AG04450 (cell line): Measurements from ENCODE around the gene LGALSL. TPM values are rescaled to one million over a fixed set of nuclear protein-coding genes. Genes with fewer than 3 reads are reported as not detected.

Experiments
- CTCF ChIA-PET: fragments of 300-600, 350-600 bp; formaldehyde crosslinking; extraction: SDS; loops from one replicate; lab custom pipeline; 2022; ENCODE audit warnings: antibody characterized with exemption, inconsistent platforms; lab: Charles Lee
- POLR2A ChIA-PET: fragments of 350-600 bp; formaldehyde crosslinking; extraction: SDS; loops from one replicate; lab custom pipeline; 2021; ENCODE audit warnings: antibody characterized with exemption, inconsistent platforms; lab: Yijun Ruan, JAX
- DNase-seq: peaks from one replicate; pipeline ENCODE4 v3.0.0-alpha.2; 2011; ENCODE audit warnings: low read depth, low spot score
- H3K27ac ChIP-seq: one replicate; pipeline ENCODE4 v1.5.1; 2012; ENCODE audit warnings: low read depth, low read length, control low read depth
- H3K27me3 ChIP-seq: one replicate; pipeline ENCODE4 v1.6.0; 2012; ENCODE audit warnings: low read length; ENCODE audit not compliant: control insufficient read depth, insufficient read depth
- H3K4me3 ChIP-seq: 2 replicates; pipeline ENCODE4 v1.5.1; 2011; ENCODE audit warnings: mild to moderate bottlenecking, low read depth, low read length, control low read depth
- H3K9me3 ChIP-seq: 2 replicates; pipeline ENCODE4 v1.5.1; 2012; ENCODE audit warnings: low read length; ENCODE audit not compliant: control insufficient read depth, insufficient read depth
- CTCF ChIP-seq: IDR thresholded peaks from 2 replicates; pipeline ENCODE4 v1.5.1; 2011; ENCODE audit warnings: low read depth, low read length, control low read depth, inconsistent platforms
- polyA plus RNA-seq: library from polyadenylated mRNA; depleted of rRNA; stranded (reverse); fragments of >200 nt; gene quantifications from 2 replicates; pipeline ENCODE4 v1.2.3, GENCODE V29; 2011

The LGALSL gene
- polyA plus RNA-seq, 1 experiment = 0.56 TPM

DNA sequence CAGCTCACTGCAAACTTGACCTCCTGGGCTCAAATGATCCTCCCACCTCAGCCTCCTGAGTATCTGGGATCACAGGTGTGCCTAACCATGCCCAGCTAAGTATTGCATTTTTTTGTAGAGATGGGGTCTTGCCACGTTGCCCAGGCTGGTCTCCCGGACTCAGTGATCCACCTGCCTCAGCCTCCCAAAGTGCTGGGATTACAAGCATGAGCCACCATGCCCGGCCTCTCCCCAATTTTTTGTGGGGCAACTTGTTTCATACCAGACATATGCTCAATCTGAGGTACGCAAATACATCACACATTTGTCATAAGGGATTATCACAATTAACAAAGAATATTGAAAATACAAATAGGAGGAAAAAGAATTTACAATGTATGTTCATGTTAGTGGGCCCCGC lies 27.7 kb downstream of the LGALSL start:
- DNase-seq = no peak
- Histone ChIP-seq H3K4me3 (no peak overlapping the region), H3K27me3 (peaks cover 45% of the 10 kb centered on the region), H3K9me3 (no peaks in the 10 kb centered on the region), H3K27ac (no peak overlapping the region)
- ChIA-PET POLR2A (no interaction called here), CTCF (interaction anchor here (0.9 kb wide), 1 partner anchor 150 kb away, joined by 3 read pairs; no protein-coding TSS in a partner anchor)
- no peak for TF ChIP-seq CTCF

DNA sequence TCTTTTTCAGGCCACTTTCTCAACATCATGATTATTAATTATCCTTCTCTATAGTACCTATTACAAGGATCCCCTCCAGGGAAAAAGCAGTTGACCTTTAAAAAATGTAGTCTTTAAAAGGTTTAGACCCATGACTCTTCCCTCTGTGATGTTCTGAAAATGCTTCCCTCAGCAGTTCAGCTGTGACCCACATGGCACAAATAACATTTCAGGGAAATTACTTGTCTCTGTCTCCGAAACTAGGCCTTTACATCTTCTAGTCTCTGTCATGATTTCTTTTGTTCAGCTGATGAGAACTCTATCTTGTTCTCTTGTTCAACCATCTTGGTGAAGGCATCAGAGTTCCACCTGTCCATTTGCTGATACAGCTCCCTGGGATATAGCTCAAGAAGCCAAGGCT lies 28.3 kb downstream of the LGALSL start:
- CTCF ChIA-PET = no interaction called here
- POLR2A ChIA-PET = no interaction called here
- Histone ChIP-seq H3K4me3 (no peak overlapping the region), H3K27ac (no peak overlapping the region), H3K9me3 (no peaks in the 10 kb centered on the region), H3K27me3 (peaks cover 44% of the 10 kb centered on the region)
- TF ChIP-seq CTCF = no peak
- no peak for DNase-seq

GRCh38 chr2:64482765-64483504 lies 29.0 kb downstream of the LGALSL start:
- H3K9me3 ChIP-seq = no peaks in the 10 kb centered on the region

DNA sequence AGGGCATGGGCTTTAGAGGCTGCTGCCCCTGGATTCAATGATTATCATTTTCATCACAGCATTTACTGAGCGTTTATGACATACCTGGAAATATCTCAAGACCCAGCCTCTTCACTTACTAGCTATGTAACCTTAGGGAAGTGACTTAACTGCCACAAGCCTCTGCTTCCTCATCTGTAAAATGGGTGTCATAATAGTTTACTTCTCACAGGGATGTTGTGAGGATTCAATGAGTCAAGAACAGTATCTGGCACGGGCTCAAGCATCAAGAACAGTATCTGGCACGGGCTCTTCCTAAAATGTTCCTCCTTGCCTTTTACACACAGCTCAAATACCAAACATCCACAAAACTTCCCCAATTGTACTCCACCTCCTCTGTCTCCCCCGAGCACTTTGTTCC lies 31.4 kb downstream of the LGALSL start:
- Histone ChIP-seq H3K27me3 (peaks cover 43% of the 10 kb centered on the region), H3K4me3 (no peak overlapping the region), H3K27ac (no peak overlapping the region), H3K9me3 (no peaks in the 10 kb centered on the region)
- ChIA-PET CTCF (interaction anchor here (1.3 to 7.9 kb wide), 2 partner anchors 156 to 436 kb away, joined by 4 to 222 read pairs; no protein-coding TSS in a partner anchor), POLR2A (no interaction called here)
- DNase-seq = no peak
- no peak for TF ChIP-seq CTCF

More at GRCh38 chr2:64482765-64483504, 29.0 kb downstream of the LGALSL start:
- POLR2A ChIA-PET = no interaction called here
- Histone ChIP-seq H3K27me3 (peaks cover 46% of the 10 kb centered on the region), H3K27ac (no peak overlapping the region), H3K4me3 (no peak overlapping the region)
- CTCF ChIA-PET = interaction anchor here (0.7 to 7.9 kb wide), 3 partner anchors 10 to 154 kb away, joined by 3 to 222 read pairs (median 5); no protein-coding TSS in a partner anchor
- DNase-seq = no peak
- no peak for TF ChIP-seq CTCF

- Histone ChIP-seq H3K4me3 (no peak overlapping the region), H3K9me3 (no peaks in the 10 kb centered on the region), H3K27me3 (peaks cover 38% of the 10 kb centered on the region), H3K27ac (no peak overlapping the region)
- DNase-seq = no peak
- TF ChIP-seq CTCF = no peak
- CTCF ChIA-PET = interaction anchor here (0.7 to 7.9 kb wide), 3 partner anchors 17 to 437 kb away, joined by 3 to 222 read pairs (median 4); no protein-coding TSS in a partner anchor
- POLR2A ChIA-PET = no interaction called here
These were observed 32.0 kb downstream of the LGALSL start for GRCh38 chr2:64485961-64486360.
